Measurements from ENCODE around the gene TTLL13. TPM values are rescaled to one million over a fixed set of nuclear protein-coding genes. Genes with fewer than 3 reads are reported as not detected.
A peak's percentile ranks its signal among the peaks of the same experiment; 100 is the strongest.
"Not testable (repeated sequence)": the region's sequence is repeated elsewhere in the genome, so short reads cannot be mapped to it uniquely, and the experiment has no call there.

The TTLL13 gene
- total and polyA plus RNA-seq, 12 donors: 0.09 to 0.78 (median 0.24) TPM; not detected in 4

- TF ChIP-seq CTCF (IDR thresholded peaks at IDR 0.05): no peak
- no peaks in the 10 kb centered on the region for H3K9me3 ChIP-seq
- DNase-seq (no peak), ATAC-seq (no peak)
- H3K36me3 ChIP-seq: no peaks in the 10 kb centered on the region
- no peaks in the 10 kb centered on the region for H3K27me3 ChIP-seq
- 81 to 83% methylated on average over 6 of the region's 6 CpGs for WGBS, 2 donors
- H3K4me3 ChIP-seq: no peak overlapping the region
- no peak overlapping the region for H3K27ac ChIP-seq
- H3K4me1 ChIP-seq: peaks cover 0 to 2% (median 0%) of the 10 kb centered on the region in 9 donors
- intact Hi-C loops (cut with DNase I): no loop called here
Measured at GRCh38 chr15:90287946-90288345, 38.6 kb downstream of the TTLL13 start.

DNA sequence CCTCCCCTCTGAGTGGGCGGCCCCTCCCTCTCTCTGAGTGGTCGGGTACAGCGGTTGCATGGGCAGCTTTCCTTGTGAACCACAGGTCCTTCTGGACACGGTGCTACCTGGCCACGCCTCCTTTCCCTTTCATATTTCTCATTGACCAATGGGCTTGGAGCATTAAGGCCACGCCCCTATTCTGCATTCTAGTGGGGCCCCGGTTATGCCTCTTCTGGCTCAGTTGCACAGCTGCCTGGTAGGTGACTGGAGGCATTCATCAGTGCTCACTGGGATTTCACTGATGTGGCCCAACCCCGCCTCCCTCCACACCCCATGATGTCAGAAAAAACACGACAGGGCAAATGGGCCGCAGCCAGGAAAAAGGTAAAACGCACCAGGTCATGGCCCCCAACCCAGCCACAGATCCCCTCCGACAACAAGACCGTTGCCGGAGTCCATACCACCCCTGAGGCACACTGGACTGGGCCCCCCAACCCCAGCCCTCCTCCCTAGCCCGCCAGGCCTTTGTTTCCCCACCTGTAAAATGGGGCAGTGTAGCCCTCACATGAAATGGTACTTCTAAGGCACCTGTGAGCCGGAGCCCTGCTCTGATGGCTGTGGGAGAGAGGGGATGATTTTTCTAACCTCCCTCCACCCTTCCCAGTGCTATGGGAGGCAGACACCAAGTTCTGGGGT, 42.5 kb downstream of the TTLL13 start:
- Histone ChIP-seq H3K9me3 (no peaks in the 10 kb centered on the region), H3K27ac (no peak overlapping the region), H3K36me3 (no peaks in the 10 kb centered on the region), H3K4me3 (no peak overlapping the region), H3K27me3 (no peaks in the 10 kb centered on the region), H3K4me1 (peaks cover 0 to 13% (median 0%) of the 10 kb centered on the region in 9 donors)
- ATAC-seq (no peak), DNase-seq (no peak)
- TF ChIP-seq CTCF (IDR thresholded peaks at IDR 0.05): no peak
- intact Hi-C loops (cut with DNase I): no loop called here
- WGBS, 2 donors: 79 to 84% methylated on average over 16 of the region's 16 CpGs

GRCh38 chr15:90293040-90293810, 43.9 kb downstream of the TTLL13 start:
- H3K4me1 ChIP-seq: peaks cover 0 to 13% (median 0%) of the 10 kb centered on the region in 9 donors
- peak; percentile 60 to 86 (median 74) for TF ChIP-seq CTCF (IDR thresholded peaks at IDR 0.05)
- intact Hi-C loops (cut with DNase I); H3K9me3 ChIP-seq; H3K36me3 ChIP-seq; H3K27me3 ChIP-seq; ATAC-seq; H3K27ac ChIP-seq; H3K4me3 ChIP-seq: not testable (repeated sequence)
- DNase-seq: peak; percentile 53 to 67
- WGBS, 2 donors: 50 to 52% methylated on average over 13 of the region's 13 CpGs

DNA sequence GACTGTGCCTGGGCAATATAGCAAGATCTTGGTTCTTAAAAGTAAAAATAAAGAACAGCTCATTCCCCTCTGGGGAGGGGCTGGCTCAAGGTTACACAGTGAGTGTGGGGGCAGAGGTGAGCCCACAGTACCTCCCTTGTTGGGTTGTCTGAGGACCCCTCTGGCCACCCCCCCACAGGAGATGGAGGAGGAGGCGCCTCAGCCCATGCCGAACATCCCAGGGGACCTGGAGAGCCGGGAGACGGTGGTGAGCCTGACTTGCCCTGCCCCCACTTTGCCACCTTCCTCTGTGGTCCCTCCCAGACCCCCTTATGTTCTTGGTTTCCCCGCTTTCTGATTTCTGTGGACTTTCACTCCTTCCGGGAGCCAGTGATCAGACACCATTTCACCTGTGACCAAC, 44.8 kb downstream of the TTLL13 start:
- 73 to 86% methylated on average over 6 of the region's 6 CpGs for WGBS, 2 donors
- Histone ChIP-seq H3K27ac (no peak overlapping the region), H3K4me3 (no peak overlapping the region), H3K9me3 (peaks cover 0 to 7% (median 0%) of the 10 kb centered on the region in 11 donors), H3K36me3 (no peaks in the 10 kb centered on the region), H3K27me3 (no peaks in the 10 kb centered on the region), H3K4me1 (peaks cover 0 to 13% (median 0%) of the 10 kb centered on the region in 9 donors)
- no peak for DNase-seq
- intact Hi-C loops (cut with DNase I): no loop called here
- no peak for TF ChIP-seq CTCF (IDR thresholded peaks at IDR 0.05)
- ATAC-seq: peak in 1 of 8 donors; percentile 59

Data from heart right ventricle (tissue), 16 donors.